Measurements from ENCODE around the gene CCDC171. TPM values are rescaled to one million over a fixed set of nuclear protein-coding genes. Genes with fewer than 3 reads are reported as not detected.

Gene CCDC171
- total and polyA plus RNA-seq, 2 donors from 2014 or later, result 1.2 to 5.1 TPM

- no peak overlapping the region for H3K9ac ChIP-seq (ENCODE audit: low read length in 3 of 3)
- H3K4me3 ChIP-seq (ENCODE audit: low read length in 3 of 3), result no peak overlapping the region
- no peak for TF ChIP-seq CTCF (IDR thresholded peaks at IDR 0.05; ENCODE audit: borderline replicate concordance, extremely low read depth, insufficient read depth)
- H3K27me3 ChIP-seq (ENCODE audit: control insufficient read depth, insufficient read depth, low read length), result no peaks in the 10 kb centered on the region
- H3K27ac ChIP-seq (ENCODE audit: low read depth in 2 of 2, low read length in 2 of 2), result no peak overlapping the region
- no peaks in the 10 kb centered on the region for H3K9me3 ChIP-seq (ENCODE audit: control insufficient read depth in 2 of 3, insufficient read depth in 1 of 3, low read length in 3 of 3)
- DNase-seq, result no peak
- H3K4me1 ChIP-seq (ENCODE audit: control insufficient read depth in 2 of 3, insufficient read depth in 2 of 3, low read depth in 1 of 3, low read length in 3 of 3), result no peaks in the 10 kb centered on the region
- no peaks in the 10 kb centered on the region for H3K36me3 ChIP-seq (ENCODE audit: control insufficient read depth in 2 of 3, insufficient read depth in 3 of 3, low read length in 3 of 3)
- FAIRE-seq, result no peak
- intact Hi-C loops (cut with DNase I), result no loop called here
Observed at GRCh38 chr9:16023446-16023845, 470.6 kb downstream of the CCDC171 start.

Other genes starting within 250 kb of the CCDC171 start
- gene TTC39B, start 245.8 kb upstream of the CCDC171 start, total RNA-seq, result 22.0 TPM
- 4.9 TPM for gene TTC39B, start 245.8 kb upstream of the CCDC171 start, polyA plus RNA-seq (ENCODE audit: insufficient read depth, low read depth, low replicate concordance)
- 27.2 TPM for gene SNAPC3, start 130.2 kb upstream of the CCDC171 start, total RNA-seq
- 16.3 TPM for gene SNAPC3, start 130.2 kb upstream of the CCDC171 start, polyA plus RNA-seq (ENCODE audit: insufficient read depth, low read depth, low replicate concordance)
- gene PSIP1, start 42.1 kb upstream of the CCDC171 start, total RNA-seq, result 43.9 TPM
- 31.1 TPM for gene PSIP1, start 42.1 kb upstream of the CCDC171 start, polyA plus RNA-seq (ENCODE audit: insufficient read depth, low read depth, low replicate concordance)

All from kidney (tissue), 14 donors.